ENCODE results near the gene RPP25L. TPM values are rescaled to one million over a fixed set of nuclear protein-coding genes. Genes with fewer than 3 reads are reported as not detected.

Gene RPP25L
- total RNA-seq, 3 donors from 2014 or later, result 28.5 to 37.9 (median 36.4) TPM

GRCh38 chr9:34612788-34613390 lies 992 bp upstream of the RPP25L start:
- Histone ChIP-seq H3K27ac (peak overlapping the region; percentile 92 to 96), H3K4me1 (peaks cover 0 to 5% of the 10 kb centered on the region in 2 donors), H3K4me3 (peak overlapping the region; percentile 62 to 92 (median 71)), H3K36me3 (peaks cover 4% of the 10 kb centered on the region), H3K27me3 (no peaks in the 10 kb centered on the region), H3K9me3 (no peaks in the 10 kb centered on the region)
- TF ChIP-seq POLR2AphosphoS5 (IDR thresholded peaks at IDR 0.05) (peak in 2 of 3 donors; percentile 9 to 24), CTCF (IDR thresholded peaks at IDR 0.05) (peak; percentile 51 to 80 (median 68)), POLR2A (IDR thresholded peaks at IDR 0.05) (no peak)
- intact Hi-C loops (cut with DNase I; ENCODE audit: low total_unique reads), result no loop called here
- DNase-seq (ENCODE audit: low spot score in 2 of 2), result peak; percentile 73 to 78

GRCh38 chr9:34611251-34611810 lies 566 bp downstream of the RPP25L start:
- TF ChIP-seq CTCF (IDR thresholded peaks at IDR 0.05) (no peak), POLR2A (IDR thresholded peaks at IDR 0.05) (no peak), POLR2AphosphoS5 (IDR thresholded peaks at IDR 0.05) (no peak)
- no peaks in the 10 kb centered on the region for H3K9me3 ChIP-seq
- H3K27ac ChIP-seq, result peak overlapping the region; percentile 92 to 96
- H3K27me3 ChIP-seq, result no peaks in the 10 kb centered on the region
- no peaks in the 10 kb centered on the region for H3K36me3 ChIP-seq
- no peak for DNase-seq (ENCODE audit: low spot score in 2 of 2)
- intact Hi-C loops (cut with DNase I; ENCODE audit: low total_unique reads), result no loop called here
- H3K4me1 ChIP-seq, result peaks cover 0 to 5% of the 10 kb centered on the region in 2 donors
- peak overlapping the region; percentile 62 to 92 (median 71) for H3K4me3 ChIP-seq

GRCh38 chr9:34610434-34611206 lies 1.3 kb downstream of the RPP25L start:
- peak overlapping the region in 1 of 2 donors; percentile 92 for H3K27ac ChIP-seq
- peak overlapping the region in 1 of 3 donors; percentile 92 for H3K4me3 ChIP-seq
- no peaks in the 10 kb centered on the region for H3K9me3 ChIP-seq
- TF ChIP-seq POLR2AphosphoS5 (IDR thresholded peaks at IDR 0.05), result no peak
- TF ChIP-seq POLR2A (IDR thresholded peaks at IDR 0.05), result no peak
- TF ChIP-seq CTCF (IDR thresholded peaks at IDR 0.05), result no peak
- intact Hi-C loops (cut with DNase I; ENCODE audit: low total_unique reads), result no loop called here
- H3K4me1 ChIP-seq, result peaks cover 0 to 5% of the 10 kb centered on the region in 2 donors
- no peaks in the 10 kb centered on the region for H3K27me3 ChIP-seq
- H3K36me3 ChIP-seq, result no peaks in the 10 kb centered on the region
- DNase-seq (ENCODE audit: low spot score in 2 of 2), result no peak

- TF ChIP-seq POLR2A (IDR thresholded peaks at IDR 0.05), result no peak
- no peak for TF ChIP-seq POLR2AphosphoS5 (IDR thresholded peaks at IDR 0.05)
- no peak for TF ChIP-seq CTCF (IDR thresholded peaks at IDR 0.05)
- no peak overlapping the region for H3K27ac ChIP-seq
- H3K27me3 ChIP-seq, result no peaks in the 10 kb centered on the region
- no peaks in the 10 kb centered on the region for H3K36me3 ChIP-seq
- no peak for DNase-seq (ENCODE audit: low spot score in 2 of 2)
- H3K4me1 ChIP-seq, result peaks cover 0 to 5% of the 10 kb centered on the region in 2 donors
- H3K4me3 ChIP-seq, result no peak overlapping the region
- intact Hi-C loops (cut with DNase I; ENCODE audit: low total_unique reads), result loop anchor here (10.0 kb wide), 1 partner anchor 63 kb away; no protein-coding TSS in a partner anchor
- no peaks in the 10 kb centered on the region for H3K9me3 ChIP-seq
Observed at GRCh38 chr9:34607331-34607730, 4.6 kb downstream of the RPP25L start.

Data from breast epithelium (tissue), 4 donors.